Upper lobe of left lung (tissue), 6 donors: ENCODE results near the gene IGF2R. TPM values are rescaled to one million over a fixed set of nuclear protein-coding genes. Genes with fewer than 3 reads are reported as not detected.

Experiments
- ATAC-seq, 2 donors: fragments of 200-7000 bp; cut with Tn5 transposase; one replicate each; pipeline ENCODE4 v1.9.1; 2022; ENCODE audit warnings: mild to moderate bottlenecking in 2 of 2, moderate library complexity in 2 of 2; ENCODE audit not compliant: low FRiP score in 2 of 2
- DNase-seq, 2 donors: peaks; one replicate each; pipeline ENCODE4 v3.0.0-alpha.2; 2019 to 2020
- H3K27ac ChIP-seq, 4 donors: fragments of 200-600 bp; sonication (generic); one replicate each; pipeline ENCODE4 v1.5.1; 2016 to 2019
- H3K27me3 ChIP-seq, 4 donors: fragments of 200-600 bp; sonication (generic); one replicate each; pipeline ENCODE4 v1.5.1; 2017 to 2019
- H3K36me3 ChIP-seq, 4 donors: fragments of 200-600 bp; sonication (generic); one replicate each; pipeline ENCODE4 v1.5.1; 2016 to 2019
- H3K4me1 ChIP-seq, 4 donors: fragments of 200-600 bp; sonication (generic); one replicate each; pipeline ENCODE4 v1.5.1; 2018 to 2019
- H3K4me3 ChIP-seq, 4 donors: fragments of 200-600 bp; sonication (generic); one replicate each; pipeline ENCODE4 v1.5.1; 2017 to 2019; ENCODE audit warnings: mild to moderate bottlenecking in 2 of 4, moderate library complexity in 1 of 4
- H3K9me3 ChIP-seq, 4 donors: fragments of 200-600 bp; sonication (generic); one replicate each; pipeline ENCODE4 v1.5.1; 2018 to 2019
- EP300 ChIP-seq, 4 donors: sonication (generic); formaldehyde crosslinking; IDR thresholded peaks; one replicate each; pipeline ENCODE4 v1.5.1; 2017; ENCODE audit warnings: antibody characterized with exemption in 4 of 4, control low read depth in 2 of 4
- POLR2A ChIP-seq, 4 donors: fragments of 450-650 bp; IDR thresholded peaks; one replicate each; pipeline ENCODE4 v1.5.1; 2016 to 2017; ENCODE audit warnings: antibody characterized with exemption in 4 of 4, mild to moderate bottlenecking in 2 of 4
- POLR2AphosphoS5 ChIP-seq, 2 donors: sonication (generic); formaldehyde crosslinking; IDR thresholded peaks; one replicate each; pipeline ENCODE4 v1.5.1; 2017; ENCODE audit warnings: antibody characterized with exemption in 2 of 2
- WGBS, 2 donors: methylation state at CpG; one replicate each; pipeline ENCODE4 v1.1.5; 2017 to 2018; 5-methylcytosine and 5-hydroxymethylcytosine counted together
- total RNA-seq, 6 donors: library from RNA; depleted of rRNA in 4 of 6; stranded (reverse); fragments of >200 nt in 4 of 6; gene quantifications; one replicate each; pipeline versions ENCODE4 v1.1.0 to v1.2.1, GENCODE V29; 2016 to 2021
- TF ChIP-seq, protein P1 (sequence below), 6 experiments: fragments of 450-650 bp in 4 of 6; fragments of 200-600 bp in 2 of 6; sonication (generic) in 2 of 6; IDR thresholded peaks; one replicate each; pipeline ENCODE4 v1.5.1; 2016 to 2019; ENCODE audit warnings: antibody characterized with exemption in 6 of 6
- donor health status: DM: no; HTN: no; CAD: no; lungs with moderate emphysema.
- donor health status: DM: no; HTN: yes; CAD: no; lungs with severe emphysema.

IGF2R gene
- total RNA-seq, 6 donors from 2014 or later = 103 to 150 (median 128) TPM

DNA sequence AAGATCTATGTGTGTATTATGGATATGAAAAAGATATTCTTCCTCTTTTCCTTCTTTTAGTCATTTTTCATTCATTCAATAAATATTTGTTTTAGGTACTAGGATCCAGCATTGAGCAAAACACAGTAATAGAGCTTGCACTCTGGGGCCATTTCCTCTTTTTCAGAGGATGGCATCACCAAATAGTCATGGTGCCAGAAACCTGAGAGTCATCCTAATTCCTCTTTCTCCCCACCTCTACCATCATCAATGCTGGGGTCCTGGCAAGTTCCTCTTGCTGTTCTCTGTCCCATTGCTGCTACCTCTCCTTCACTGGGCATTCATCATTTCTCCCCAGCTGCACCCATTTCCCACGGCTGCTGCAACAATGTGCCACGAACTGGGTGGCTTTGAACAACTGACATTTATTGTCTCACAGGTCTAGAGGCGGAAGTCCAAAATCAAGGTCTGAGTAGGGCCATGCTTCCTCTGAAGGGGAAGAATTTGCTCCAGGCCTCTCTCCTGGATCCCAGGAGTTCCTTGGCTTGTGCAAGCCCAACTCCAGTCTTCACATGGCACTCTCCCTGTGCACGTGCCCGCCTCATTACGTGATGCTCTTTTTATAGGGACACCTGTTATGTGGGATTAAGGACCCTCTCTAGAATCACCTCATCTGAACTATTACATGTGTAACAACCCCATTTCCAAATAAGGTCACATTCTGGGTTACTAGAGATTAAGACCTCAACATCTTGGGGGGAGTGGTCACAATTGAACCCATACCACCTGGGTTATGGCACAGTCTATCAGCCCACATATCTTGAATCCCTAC, 9.5 kb upstream of the IGF2R start:
- TF ChIP-seq POLR2A (IDR thresholded peaks at IDR 0.05) (no peak), POLR2AphosphoS5 (IDR thresholded peaks at IDR 0.05) (peak in 1 of 2 donors; percentile 18), EP300 (IDR thresholded peaks at IDR 0.05) (no peak)
- TF ChIP-seq, protein P1, sequence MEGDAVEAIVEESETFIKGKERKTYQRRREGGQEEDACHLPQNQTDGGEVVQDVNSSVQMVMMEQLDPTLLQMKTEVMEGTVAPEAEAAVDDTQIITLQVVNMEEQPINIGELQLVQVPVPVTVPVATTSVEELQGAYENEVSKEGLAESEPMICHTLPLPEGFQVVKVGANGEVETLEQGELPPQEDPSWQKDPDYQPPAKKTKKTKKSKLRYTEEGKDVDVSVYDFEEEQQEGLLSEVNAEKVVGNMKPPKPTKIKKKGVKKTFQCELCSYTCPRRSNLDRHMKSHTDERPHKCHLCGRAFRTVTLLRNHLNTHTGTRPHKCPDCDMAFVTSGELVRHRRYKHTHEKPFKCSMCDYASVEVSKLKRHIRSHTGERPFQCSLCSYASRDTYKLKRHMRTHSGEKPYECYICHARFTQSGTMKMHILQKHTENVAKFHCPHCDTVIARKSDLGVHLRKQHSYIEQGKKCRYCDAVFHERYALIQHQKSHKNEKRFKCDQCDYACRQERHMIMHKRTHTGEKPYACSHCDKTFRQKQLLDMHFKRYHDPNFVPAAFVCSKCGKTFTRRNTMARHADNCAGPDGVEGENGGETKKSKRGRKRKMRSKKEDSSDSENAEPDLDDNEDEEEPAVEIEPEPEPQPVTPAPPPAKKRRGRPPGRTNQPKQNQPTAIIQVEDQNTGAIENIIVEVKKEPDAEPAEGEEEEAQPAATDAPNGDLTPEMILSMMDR (IDR thresholded peaks at IDR 0.05) = no peak
- DNase-seq (peak in 1 of 2 donors; percentile 53), ATAC-seq (peak; percentile 74 to 80)
- Histone ChIP-seq H3K36me3 (no peaks in the 10 kb centered on the region), H3K9me3 (no peaks in the 10 kb centered on the region), H3K4me3 (no peak overlapping the region), H3K27ac (peak overlapping the region; percentile 34 to 77 (median 60)), H3K27me3 (no peaks in the 10 kb centered on the region), H3K4me1 (peaks cover 0 to 8% (median 3%) of the 10 kb centered on the region in 4 donors)
- 92 to 94% methylated on average over 6 of the region's 6 CpGs for WGBS, 2 donors

- no peak for DNase-seq
- Histone ChIP-seq H3K36me3 (no peaks in the 10 kb centered on the region), H3K4me3 (no peak overlapping the region), H3K9me3 (no peaks in the 10 kb centered on the region), H3K27me3 (no peaks in the 10 kb centered on the region), H3K4me1 (peaks cover 0 to 8% (median 1%) of the 10 kb centered on the region in 4 donors), H3K27ac (peak overlapping the region; percentile 34 to 77 (median 60))
- TF ChIP-seq EP300 (IDR thresholded peaks at IDR 0.05) (no peak), POLR2A (IDR thresholded peaks at IDR 0.05) (no peak)
- TF ChIP-seq, protein P1 (IDR thresholded peaks at IDR 0.05) = no peak
- ATAC-seq = peak; percentile 54 to 82
- WGBS, 2 donors = 57 to 59% methylated on average over 3 of the region's 3 CpGs
Observed at GRCh38 chr6:159959976-159960384, 8.9 kb upstream of the IGF2R start.

- Histone ChIP-seq H3K4me3 (no peak overlapping the region), H3K27me3 (no peaks in the 10 kb centered on the region), H3K27ac (peak overlapping the region in 3 of 4 donors; percentile 43 to 77 (median 76)), H3K36me3 (no peaks in the 10 kb centered on the region), H3K9me3 (no peaks in the 10 kb centered on the region), H3K4me1 (peaks cover 0 to 9% (median 1%) of the 10 kb centered on the region in 4 donors)
- TF ChIP-seq POLR2AphosphoS5 (IDR thresholded peaks at IDR 0.05) = no peak
- TF ChIP-seq EP300 (IDR thresholded peaks at IDR 0.05) = no peak
- TF ChIP-seq POLR2A (IDR thresholded peaks at IDR 0.05) = no peak
- TF ChIP-seq, protein P1 (IDR thresholded peaks at IDR 0.05) = no peak
- DNase-seq (no peak), ATAC-seq (no peak)
- WGBS, 2 donors = 93 to 96% methylated on average over 6 of the region's 6 CpGs
Observed at GRCh38 chr6:159960485-159960884, 8.4 kb upstream of the IGF2R start.

- Histone ChIP-seq H3K27ac (no peak overlapping the region), H3K4me1 (peaks cover 0 to 18% (median 1%) of the 10 kb centered on the region in 4 donors), H3K27me3 (no peaks in the 10 kb centered on the region), H3K36me3 (no peaks in the 10 kb centered on the region), H3K4me3 (no peak overlapping the region), H3K9me3 (no peaks in the 10 kb centered on the region)
- no peak for DNase-seq
- TF ChIP-seq, protein P1 (IDR thresholded peaks at IDR 0.05) = no peak
- no peak for TF ChIP-seq POLR2AphosphoS5 (IDR thresholded peaks at IDR 0.05)
- no peak for TF ChIP-seq POLR2A (IDR thresholded peaks at IDR 0.05)
- no peak for TF ChIP-seq EP300 (IDR thresholded peaks at IDR 0.05)
- peak in 1 of 2 donors; percentile 54 for ATAC-seq
- WGBS, 2 donors = 75 to 77% methylated on average over 2 of the region's 2 CpGs
Observed at GRCh38 chr6:159961528-159961927, 7.4 kb upstream of the IGF2R start.
